Brain microvascular endothelial cell (primary cell): ENCODE measurements around the gene HHAT.
"Not testable (repeated sequence)": the region's sequence is repeated elsewhere in the genome, so short reads cannot be mapped to it uniquely, and the experiment has no call there.

Source experiments
- DNase-seq: peaks from one replicate; pipeline ENCODE4 v3.0.0-alpha.2; 2020
- H3K27ac ChIP-seq: fragments of 250-450 bp; sonication (Bioruptor Pico); 2 replicates; pipeline ENCODE4 v1.5.1; 2020; ENCODE audit warnings: mild to moderate bottlenecking, moderate library complexity
- H3K27me3 ChIP-seq: fragments of 250-450 bp; sonication (Bioruptor Pico); replicated peaks from 2 replicates; pipeline ENCODE4 v1.5.1; 2020; ENCODE audit warnings: mild to moderate bottlenecking
- H3K36me3 ChIP-seq: fragments of 250-450 bp; sonication (Bioruptor Pico); replicated peaks from 2 replicates; pipeline ENCODE4 v1.5.1; 2020; ENCODE audit warnings: mild to moderate bottlenecking
- H3K4me3 ChIP-seq: 2 replicates; pipeline ENCODE4 v1.5.1; 2011; ENCODE audit warnings: low read depth, mild to moderate bottlenecking, control low read depth, low read length, moderate library complexity
- in situ Hi-C: cut with HindIII; loops from 2 replicates; pipeline ENCODE4 v1.10.0; 2017; ENCODE audit warnings: low sequenced_read_pairs, low pct_ligation_motif_present
- TF ChIP-seq, protein P1 (sequence below): IDR thresholded peaks from 2 replicates; pipeline ENCODE4 v1.5.1; 2011; ENCODE audit warnings: low read depth, mild to moderate bottlenecking, moderate library complexity, low read length, control low read depth, inconsistent platforms; ENCODE audit errors: missing control alignments

Gene HHAT

DNA sequence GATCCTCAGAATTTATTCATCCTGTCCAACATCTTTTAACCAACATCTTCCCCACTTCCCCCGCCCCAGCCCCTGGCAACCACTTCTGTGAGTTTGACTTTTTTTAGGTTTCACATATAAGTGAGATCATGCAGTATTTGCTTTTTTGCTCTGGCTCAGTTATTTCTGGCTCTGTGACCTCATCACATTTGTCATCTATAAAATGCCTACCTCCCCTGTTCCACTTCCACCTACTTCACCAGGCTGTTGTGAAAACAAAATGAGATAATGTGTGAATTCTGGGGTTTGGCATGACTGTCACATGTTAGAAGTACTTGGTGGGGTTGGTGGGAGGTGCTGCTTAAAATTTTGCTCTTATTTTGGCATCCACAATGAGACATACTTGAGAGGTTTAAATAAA lies 18.4 kb downstream of the HHAT start:
- no peak for DNase-seq
- H3K27ac ChIP-seq = no peak overlapping the region
- in situ Hi-C loops = no loop called here
- no peaks in the 10 kb centered on the region for H3K27me3 ChIP-seq
- no peaks in the 10 kb centered on the region for H3K36me3 ChIP-seq
- H3K4me3 ChIP-seq = no peak overlapping the region
- TF ChIP-seq, protein P1, sequence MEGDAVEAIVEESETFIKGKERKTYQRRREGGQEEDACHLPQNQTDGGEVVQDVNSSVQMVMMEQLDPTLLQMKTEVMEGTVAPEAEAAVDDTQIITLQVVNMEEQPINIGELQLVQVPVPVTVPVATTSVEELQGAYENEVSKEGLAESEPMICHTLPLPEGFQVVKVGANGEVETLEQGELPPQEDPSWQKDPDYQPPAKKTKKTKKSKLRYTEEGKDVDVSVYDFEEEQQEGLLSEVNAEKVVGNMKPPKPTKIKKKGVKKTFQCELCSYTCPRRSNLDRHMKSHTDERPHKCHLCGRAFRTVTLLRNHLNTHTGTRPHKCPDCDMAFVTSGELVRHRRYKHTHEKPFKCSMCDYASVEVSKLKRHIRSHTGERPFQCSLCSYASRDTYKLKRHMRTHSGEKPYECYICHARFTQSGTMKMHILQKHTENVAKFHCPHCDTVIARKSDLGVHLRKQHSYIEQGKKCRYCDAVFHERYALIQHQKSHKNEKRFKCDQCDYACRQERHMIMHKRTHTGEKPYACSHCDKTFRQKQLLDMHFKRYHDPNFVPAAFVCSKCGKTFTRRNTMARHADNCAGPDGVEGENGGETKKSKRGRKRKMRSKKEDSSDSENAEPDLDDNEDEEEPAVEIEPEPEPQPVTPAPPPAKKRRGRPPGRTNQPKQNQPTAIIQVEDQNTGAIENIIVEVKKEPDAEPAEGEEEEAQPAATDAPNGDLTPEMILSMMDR = no peak

DNA sequence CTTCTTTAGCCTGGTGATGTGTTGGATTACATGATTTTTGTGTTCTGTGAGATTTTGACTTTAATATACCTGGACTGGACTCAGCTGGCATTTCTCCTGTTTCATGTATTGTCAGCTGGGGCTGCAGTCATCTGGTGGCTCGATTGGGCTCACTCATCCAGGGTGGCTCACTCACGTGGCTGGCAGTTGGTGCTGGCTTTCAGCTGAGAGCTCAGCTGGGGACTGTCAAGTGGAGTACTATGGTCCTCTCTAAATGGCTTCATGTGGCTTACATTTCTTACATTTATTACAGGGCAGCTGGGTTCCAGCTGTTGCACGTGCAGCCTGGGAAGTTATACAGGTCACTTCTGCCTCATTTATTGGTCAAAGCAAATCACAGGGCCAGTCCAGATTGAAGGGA lies 22.8 kb downstream of the HHAT start:
- H3K4me3 ChIP-seq = no peak overlapping the region
- no peak overlapping the region for H3K27ac ChIP-seq
- TF ChIP-seq, protein P1 = no peak
- no peaks in the 10 kb centered on the region for H3K27me3 ChIP-seq
- in situ Hi-C loops = no loop called here
- DNase-seq = no peak
- no peaks in the 10 kb centered on the region for H3K36me3 ChIP-seq

DNA sequence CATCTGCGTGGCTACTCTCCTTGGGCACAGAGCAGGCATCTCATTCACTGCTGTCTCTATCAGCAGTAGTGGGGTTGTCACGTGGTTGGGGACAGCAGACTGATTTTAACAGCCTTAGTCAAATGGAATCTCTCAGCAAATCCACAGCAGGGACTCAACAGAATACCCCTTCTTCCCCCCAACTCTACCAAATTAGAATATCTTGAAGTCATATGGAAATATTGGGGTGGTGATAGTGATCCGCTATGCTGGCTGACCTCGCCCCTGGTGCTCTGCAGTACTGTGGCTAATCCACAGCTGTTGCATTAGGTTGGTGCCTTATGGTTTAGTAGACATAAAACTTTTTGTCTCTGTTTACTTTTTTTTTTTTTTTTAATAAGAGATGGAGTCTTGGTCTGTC lies 23.9 kb downstream of the HHAT start:
- TF ChIP-seq, protein P1 = no peak
- Histone ChIP-seq H3K27ac (no peak overlapping the region), H3K27me3 (no peaks in the 10 kb centered on the region), H3K4me3 (no peak overlapping the region), H3K36me3 (no peaks in the 10 kb centered on the region)
- DNase-seq = no peak
- in situ Hi-C loops = no loop called here

DNA sequence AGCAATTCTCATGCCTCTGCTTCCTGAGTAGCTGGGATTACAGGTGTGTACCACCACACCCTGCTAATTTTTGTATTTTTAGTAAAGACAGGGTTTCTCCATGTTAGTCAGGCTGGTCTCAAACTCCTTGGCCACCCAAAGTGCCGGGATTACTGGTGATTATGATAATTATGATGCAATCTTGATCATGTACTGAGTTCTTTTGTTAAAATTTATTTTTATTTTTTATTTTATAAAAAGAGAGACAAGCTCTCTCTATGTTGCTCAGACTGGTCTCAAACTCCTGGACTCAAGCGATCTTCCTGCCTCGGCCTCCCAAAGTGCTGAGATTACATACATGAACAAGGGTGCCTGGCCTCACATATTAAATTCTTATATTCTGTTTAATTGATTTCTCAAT lies 25.6 kb downstream of the HHAT start:
- H3K36me3 ChIP-seq, H3K27ac ChIP-seq, H3K27me3 ChIP-seq, DNase-seq, H3K4me3 ChIP-seq, in situ Hi-C loops: not testable (repeated sequence)

DNA sequence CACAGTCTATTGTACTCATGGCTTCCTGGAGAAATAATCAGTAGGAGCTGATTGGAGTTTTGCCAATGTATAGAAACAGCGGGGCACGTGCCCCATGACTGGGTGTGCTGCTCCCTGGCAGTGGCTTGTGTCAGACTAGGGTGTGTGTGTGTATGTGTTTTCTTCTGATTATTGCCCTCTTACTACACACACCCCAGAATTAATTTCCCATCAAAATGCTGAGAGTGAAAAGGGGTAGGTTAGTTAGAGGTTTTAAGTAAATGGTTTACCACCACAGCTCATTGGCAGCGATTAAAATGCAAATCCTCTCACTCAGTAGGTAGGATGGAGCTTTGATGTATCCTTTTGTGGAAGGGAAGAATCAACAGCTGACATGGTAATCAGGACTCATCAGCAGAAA lies 29.9 kb downstream of the HHAT start:
- Histone ChIP-seq H3K36me3 (no peaks in the 10 kb centered on the region), H3K4me3 (no peak overlapping the region), H3K27me3 (no peaks in the 10 kb centered on the region), H3K27ac (no peak overlapping the region)
- in situ Hi-C loops = no loop called here
- TF ChIP-seq, protein P1 = no peak
- no peak for DNase-seq

DNA sequence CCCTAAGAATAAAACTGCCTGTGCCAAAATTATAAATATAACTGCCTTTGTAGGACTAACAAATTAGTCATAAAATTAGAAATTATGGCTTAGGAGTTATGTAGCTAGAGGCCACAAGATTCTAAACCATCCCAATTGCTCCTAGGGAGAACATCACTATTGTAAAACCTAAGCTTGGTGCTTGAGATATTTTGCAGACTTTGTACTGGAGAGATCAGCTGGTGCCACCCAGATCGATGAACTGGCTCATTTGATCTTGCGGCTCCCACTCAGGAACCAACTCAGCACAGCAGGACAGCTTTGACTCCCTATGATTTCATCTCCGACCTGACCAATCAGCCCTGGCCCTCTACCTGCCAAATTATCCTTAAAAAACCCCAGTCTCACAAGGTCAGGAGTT lies 30.6 kb downstream of the HHAT start:
- TF ChIP-seq, protein P1 = no peak

More for the DNA sequence above, 30.6 kb downstream of the HHAT start:
- Histone ChIP-seq H3K27ac (no peak overlapping the region), H3K27me3 (no peaks in the 10 kb centered on the region), H3K36me3 (no peaks in the 10 kb centered on the region), H3K4me3 (no peak overlapping the region)
- in situ Hi-C loops = no loop called here
- DNase-seq = no peak
